ENCODE data around the gene COBLL1.

The COBLL1 gene

DNA sequence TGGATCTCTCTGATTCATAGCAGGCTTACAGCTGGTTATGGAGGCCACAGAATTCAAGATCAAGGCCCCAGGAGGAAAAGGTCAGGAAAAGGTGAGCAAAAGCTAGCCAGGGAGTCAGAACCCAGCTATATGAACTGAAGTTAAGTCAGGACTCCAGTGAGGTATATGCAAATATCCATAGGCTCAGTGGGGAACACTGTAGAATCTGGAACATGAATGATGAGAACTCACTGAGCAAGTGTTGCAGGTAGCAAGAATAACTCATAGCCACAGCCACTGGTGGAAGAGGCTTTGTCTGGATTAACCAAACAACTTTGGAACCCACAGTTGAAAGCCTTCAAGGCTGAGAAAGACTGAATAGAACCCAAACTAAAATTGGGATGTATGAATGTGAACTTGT lies 24.7 kb downstream of the COBLL1 start:
- DNase-seq = no peak

DNA sequence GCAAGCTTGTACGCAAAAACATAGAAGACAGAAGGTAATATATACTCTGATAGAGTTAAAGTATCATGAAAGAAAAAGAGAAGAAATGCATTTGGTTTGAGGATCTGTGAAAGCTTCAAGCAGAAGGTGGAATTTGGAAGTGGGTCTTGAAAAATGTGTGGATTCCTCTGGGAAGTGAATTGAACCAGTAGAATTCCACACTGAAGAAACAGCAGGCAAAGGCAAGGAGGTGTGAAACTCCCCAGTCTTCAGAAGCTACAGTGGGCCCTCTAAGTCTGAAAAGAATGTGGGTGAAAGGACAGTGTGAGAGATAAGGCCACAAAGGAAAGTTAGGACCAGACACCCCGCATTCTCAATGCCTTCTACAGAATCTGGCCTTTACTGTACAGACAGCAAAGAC lies 25.6 kb downstream of the COBLL1 start:
- DNase-seq = no peak

DNA sequence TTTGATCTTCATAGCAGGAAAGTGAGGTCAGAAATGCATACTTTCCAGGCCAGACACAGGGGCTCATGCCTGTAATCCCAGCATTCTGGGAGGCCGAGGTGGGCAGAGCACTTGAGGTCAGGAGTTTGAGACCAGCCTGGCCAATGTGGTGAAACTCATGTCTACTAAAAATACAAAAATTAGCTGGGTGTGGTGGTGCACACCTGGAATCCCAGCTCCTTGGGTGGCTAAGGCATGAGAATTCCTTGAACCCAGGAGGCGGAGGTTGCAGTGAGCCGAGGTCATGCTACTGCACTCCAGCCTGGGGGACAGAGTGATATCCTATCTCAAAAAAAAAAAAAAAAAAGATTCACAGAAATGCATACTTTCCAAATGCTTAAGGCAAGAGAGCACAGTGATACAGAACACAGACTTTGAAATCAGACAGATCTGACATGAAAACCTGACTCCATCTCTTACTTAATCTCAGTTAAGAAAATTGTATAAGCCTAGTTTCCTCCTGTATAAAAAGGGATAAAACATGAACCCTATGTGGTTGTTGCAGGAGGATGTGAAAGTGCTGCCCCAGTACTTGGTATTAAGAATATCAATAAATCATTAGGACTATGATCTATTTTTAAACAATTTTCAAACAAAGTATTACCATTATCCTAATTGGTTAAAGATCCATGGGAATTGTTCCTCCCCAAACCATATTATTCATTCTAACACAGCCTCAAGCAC lies 26.4 kb downstream of the COBLL1 start:
- DNase-seq = no peak

DNA sequence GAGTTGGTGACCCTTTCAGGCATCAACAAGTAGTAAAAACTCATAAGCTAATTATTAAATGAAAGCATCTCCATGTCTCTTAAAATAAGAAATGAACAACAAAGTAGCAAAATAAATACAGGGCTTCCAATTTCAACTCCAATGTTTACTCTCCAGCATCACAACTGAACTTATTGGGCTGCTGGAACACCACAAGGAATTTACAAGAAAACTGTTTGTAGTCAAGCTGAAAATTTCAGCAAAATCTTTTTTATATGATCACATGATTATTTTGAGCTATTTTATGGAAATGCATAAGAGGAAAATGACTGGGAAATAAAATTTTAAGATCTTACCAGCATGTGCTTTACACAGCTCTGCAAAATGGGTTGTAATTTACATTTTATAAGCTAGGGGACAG lies 28.1 kb downstream of the COBLL1 start:
- no peak for DNase-seq

DNA sequence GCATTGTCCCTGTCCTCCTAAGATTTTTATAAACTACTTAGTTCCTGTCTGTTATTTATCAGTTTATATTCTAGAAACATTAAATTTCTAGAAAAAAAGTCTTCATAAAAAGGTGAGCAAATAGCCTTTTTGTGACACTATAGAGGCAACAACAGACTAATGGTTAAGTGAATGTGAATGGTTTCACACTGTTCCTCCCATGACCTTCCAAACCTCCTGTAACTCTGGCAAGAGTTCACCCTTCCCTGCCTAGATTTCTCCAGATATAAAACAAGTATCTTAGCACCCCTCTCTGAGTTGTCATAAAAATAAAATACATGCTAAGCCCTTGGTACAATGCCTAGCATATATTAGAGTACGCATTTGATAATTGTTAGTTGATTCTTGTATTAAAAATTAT lies 29.2 kb downstream of the COBLL1 start:
- DNase-seq = no peak

DNA sequence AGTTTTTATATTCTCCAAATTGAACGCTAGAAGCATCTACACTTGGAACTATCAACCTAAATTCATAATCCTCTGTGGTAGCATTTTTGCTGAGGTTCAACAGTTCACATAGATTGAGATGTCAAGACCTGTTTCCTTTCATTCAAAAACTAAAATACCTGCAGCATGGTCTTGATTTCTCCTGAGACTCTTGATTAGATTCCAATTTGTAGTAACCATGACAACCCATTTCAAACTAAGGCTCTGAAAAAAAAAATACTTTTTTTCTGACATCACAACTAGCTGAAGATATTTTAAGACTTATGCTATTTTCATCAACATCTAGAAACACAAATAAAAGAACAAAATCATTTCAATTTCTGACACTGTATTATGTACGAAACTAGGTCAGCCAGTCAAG lies 29.8 kb downstream of the COBLL1 start:
- DNase-seq = no peak

DNA sequence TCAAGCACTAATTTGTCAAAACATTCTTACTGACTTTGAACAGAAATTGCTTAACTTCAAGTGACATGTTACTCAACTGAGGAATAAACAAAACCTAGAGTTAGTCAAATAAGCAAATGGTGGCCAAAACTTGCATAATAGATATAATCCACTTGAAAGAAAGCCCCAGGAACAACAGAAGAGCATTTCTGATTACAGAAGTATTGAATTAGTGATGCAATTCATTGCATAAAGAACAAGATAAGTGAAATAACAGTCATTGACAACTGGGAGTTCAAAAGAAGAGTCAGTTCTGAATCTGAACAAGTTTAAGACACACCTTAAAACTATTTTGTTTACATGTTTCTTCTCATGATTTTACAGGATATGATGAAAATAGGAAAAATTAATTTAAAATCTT lies 30.8 kb downstream of the COBLL1 start:
- no peak for DNase-seq

DNA sequence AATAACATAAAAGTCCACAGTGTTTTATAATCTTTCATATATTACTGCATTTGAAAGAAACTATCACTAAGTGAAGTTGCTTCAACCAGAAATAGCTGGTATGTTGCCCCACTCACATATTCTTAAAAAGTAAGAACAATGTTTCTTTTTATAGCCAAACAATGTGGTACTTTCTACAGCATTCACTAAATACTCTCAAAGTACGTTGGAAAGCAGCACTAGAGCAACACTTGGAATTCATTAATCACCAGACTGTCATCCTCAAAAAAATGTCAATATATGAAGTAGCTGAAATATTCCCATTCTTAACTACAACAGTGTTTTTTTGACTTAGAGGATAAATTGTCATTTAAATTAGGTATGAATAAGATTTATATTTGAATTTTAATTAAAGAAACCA lies 32.8 kb downstream of the COBLL1 start:
- DNase-seq = no peak

DNA sequence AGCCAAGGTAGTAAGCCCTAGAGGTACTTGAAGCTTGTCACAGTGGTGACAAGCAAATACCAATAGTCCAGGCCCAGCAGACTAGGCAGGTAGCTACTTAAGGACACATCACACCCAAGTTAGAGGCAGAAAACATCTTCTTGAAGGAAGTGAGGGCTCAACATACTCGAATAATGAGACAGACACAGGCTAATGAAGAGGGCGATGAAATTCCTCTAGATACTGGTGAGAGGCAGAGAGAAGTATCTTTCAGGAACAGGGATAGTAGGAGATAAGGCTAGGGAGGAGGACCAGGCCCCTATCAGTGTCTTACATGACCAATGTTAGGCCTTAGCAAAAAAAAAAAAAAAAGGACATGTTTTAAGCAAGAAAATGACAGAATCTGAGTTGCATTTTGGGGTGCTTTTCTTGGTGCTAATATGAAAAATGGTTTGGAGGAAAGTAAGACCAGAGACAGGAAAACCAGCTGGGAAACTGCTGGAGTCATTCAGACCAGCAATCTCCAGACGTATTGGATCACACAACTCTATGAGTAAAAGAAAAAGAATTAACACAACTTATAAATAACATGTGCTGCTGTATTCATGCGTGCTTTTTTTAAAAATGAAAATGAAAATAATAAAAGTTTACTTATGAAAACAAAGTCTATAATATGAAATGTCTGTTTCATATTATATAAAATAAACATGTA lies 37.7 kb downstream of the COBLL1 start:
- DNase-seq = no peak

DNA sequence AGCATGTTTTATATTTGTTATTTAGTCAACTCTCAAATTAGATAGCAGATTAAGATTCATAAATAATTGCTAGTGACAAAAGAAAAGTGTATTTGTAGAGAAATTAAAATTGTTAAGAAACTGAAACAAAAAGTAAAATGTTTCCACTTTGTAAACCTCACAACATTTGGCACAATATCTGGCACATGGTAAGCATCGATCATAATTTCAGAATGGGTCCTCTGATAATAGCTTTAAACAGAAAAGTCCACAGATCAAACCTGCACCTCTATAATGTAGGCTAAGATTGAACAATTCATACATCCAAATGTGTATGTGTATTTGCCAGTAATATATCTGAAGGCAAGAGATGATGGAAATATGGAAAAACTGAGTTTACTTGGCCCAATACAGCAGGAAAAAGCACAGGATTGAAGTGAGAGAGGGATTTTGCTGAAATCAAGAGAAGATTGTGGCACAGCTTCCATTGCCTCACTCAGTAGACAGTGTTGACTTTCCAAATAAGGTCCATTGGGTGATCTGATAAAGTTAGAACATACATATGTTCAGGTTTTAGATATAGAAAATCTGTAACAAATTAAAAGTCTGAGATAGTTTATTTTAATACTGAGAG lies 39.4 kb downstream of the COBLL1 start:
- no peak for DNase-seq

DNA sequence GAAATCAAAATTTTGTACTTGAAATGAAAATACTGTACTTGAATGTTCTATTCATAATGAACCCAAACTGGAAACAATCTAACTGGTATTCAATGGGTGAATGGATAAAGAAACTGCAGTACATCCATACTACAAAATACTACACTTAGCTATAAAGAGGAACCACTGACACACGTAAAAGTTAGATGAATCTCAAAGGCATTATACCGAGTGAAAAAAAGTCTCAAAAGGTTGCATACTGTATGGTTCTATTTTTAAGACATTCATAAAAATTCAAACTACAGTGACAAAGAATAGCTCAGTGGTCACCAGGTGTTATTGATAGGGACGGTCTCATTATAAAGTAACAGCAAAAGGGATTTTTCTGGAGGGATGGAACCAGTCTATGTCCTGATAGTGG lies 41.1 kb downstream of the COBLL1 start:
- DNase-seq = no peak

DNA sequence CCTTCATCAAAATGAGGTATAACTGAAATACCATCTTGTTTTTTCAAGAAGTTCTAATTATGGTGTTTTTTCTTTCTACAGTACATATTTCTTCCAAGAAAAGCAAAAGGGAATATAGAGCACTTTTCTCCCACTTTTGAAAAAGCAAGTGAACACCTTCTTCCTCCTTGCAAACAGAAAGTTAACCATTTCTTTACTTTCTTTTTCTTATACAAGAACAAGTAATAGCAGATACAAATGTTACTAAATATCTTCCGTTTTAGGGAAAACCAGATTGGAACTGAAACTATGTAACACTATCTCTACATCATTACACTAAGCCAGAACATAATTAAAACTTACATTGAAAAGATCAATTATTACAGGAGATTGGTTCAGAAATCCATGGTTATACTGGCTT lies 44.0 kb downstream of the COBLL1 start:
- DNase-seq = no peak

DNA sequence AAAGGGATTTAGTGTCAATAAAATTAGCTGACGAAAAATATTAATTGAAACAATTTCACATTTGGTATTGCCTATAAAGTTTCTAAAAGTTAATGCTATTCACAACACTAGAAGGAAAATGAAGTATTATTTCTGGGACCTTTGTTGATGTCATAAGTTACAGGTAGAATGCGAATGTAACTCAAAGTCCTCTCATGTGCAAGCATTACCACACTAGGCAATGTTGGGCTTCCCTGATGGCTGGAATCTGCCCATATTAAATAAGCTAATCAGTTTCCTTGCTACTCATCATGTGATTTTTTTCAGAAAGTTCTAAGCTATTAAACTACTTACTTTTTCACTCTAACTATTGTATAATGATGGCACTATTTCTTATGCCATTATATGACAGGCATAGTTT lies 44.6 kb downstream of the COBLL1 start:
- no peak for DNase-seq

DNA sequence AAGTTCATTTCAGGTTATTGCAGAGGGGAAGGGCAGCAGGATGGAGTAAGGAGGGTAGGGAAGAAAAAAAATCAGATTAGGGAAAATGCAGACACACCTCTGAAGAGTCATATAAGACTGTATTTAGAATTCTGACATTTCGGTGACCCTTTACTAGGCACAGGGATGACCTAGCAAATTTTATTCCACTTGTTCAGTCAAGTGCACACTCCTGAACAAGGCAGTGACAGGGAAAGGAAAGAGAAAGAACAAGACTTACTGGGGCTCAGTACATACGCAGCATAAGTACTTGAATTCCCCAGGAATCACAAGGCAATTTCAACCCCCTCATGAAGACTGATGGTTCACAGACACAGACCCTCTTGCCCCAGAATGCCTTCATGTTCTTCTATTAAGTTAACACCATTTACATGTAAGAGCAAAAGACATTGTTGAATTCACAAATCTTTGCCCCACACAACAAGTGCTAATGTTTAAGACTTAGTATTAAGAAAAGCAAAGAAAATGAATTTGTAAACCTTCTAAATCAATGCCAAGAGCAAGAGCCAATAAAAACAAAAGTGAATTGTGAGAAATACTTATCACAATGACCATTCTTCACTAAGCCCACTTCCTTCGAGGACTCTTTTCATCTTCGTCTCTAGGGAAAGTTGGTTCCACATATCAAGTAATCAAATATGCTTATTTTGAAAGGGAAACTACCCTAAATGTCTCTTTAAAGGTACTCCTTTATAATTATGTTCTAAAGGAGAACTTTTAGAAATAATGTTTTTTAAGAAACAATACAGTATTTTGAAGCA lies 47.0 kb downstream of the COBLL1 start:
- no peak for DNase-seq

DNA sequence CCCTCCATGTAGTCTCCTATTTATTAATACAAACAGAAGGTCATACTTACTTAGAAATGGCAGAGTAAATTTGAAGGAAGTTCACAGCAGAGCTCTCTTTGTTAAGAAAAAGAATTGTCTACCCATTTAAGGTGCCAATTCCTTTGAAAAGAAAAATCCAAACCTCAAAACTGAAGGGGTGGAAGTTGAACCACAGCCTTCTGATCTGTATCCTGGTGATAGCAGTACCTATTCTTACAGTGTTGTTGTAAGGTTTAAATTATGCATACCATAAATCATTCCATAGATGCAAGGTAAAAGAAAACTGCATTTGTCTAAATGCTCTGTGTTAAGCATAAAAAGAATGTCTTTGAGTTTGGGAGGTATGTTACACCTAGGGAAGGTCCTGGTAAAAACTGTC lies 47.6 kb downstream of the COBLL1 start:
- no peak for DNase-seq

DNA sequence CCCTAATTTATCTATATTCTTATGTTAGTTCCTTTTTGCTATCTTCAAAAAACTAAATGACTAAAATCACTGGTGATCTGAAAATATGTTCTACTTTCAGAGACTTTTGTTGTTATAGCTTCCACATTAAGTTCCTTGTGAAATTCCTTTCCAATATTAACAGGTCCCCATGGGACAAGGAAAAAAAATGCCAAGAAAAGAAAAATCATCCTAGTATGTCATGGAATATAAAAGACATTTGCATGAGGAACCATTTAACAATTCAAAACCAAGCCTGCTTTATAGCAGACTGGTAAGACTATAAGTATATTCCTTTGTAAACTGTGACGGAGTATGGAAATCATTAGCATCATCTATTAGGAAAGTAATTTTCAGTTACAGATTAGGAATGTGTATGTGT lies 48.1 kb downstream of the COBLL1 start:
- no peak for DNase-seq

DNA sequence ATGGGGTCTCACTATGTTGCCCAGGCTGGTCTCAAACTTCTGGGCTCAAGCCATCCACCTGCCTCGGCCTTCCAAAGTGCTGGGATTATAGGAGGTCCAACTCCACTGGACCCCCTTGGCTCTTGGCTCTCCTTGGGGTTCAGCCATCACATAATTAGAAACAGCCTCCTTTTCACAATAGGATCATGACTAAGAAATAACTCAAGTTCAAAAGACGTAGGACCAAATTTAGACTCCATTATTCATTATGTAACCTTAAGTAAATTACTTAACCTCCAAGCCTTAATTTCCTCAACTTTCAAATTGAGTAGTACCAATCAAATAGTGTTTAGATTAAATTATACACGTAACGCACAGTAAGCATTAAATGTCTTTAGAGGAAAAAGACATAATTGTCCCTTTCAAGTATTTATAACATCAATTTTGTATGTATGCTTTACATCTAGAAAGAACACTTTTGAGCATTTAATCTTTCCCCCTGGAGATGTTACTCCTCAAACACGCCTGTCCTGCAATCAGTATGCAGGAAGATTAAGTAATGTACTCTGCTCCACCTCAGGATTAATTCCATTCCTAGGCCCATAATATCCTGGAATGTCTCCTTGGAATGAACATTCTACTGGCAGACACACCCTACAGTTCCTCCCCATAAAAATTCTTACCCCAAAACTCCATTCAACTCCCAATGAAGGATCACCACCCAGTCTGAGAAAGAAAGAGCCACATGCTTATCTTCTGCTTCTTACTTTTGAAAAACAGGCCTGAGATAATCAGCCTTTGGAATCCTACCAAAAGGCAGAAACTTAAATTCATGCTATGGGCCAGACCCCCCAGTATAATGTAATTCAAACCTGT lies 49.1 kb downstream of the COBLL1 start:
- DNase-seq = no peak

DNA sequence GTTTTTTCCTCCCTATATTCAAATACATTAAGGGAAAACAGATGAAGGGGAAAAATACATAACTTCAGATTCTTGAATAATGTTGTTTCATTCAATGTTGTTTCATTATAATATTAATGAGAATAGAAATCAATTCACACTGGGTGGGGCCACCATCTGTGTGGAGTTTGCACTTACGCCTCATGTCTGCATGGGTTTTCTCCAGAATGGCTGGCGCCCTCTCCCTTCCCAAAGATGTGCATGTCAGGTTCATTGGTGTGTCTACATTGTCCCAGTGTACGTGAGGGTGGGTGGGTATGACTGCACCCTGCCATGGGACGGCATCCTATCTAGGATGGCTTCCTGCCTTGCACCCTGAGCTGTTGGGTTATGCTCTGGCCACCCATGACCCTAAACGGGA lies 51.7 kb downstream of the COBLL1 start:
- DNase-seq = no peak

DNA sequence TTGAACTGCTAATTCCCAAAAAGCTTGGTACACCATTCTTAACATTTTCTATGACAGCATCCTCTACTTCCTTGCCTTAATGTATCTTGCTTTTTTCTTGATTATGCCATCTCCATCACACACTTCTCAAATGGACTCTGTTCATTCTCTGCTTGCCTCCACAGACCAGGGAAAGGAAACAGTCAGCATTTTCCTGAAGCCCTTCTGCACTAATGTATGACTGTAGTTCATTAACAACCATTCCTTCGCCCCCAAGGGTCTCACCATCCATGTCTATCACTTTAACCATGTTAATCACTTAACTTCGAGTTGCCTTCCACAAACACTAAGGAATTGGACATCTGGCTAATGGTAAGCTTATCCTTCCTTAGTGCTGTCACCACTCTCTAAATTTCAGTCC lies 54.8 kb downstream of the COBLL1 start:
- no peak for DNase-seq

DNA sequence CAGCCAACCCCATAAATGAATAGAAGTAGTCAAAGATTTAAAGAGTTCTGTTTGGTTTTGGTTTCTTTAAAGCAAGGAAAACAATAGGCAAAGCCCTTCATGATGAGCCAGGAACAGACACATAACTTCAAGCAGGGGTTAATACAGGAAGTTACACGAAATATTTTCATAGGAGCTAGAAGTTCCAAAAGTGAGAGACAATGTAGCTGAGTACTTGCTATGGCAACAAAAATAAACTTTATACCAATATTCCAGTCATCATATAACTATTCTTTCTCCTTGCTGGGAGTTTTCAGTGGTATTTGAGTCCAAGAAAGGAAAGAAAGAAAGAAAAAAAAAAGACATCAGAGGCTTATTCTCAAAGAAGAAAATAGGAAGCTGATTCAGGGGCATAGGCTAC lies 56.2 kb downstream of the COBLL1 start:
- no peak for DNase-seq

DNA sequence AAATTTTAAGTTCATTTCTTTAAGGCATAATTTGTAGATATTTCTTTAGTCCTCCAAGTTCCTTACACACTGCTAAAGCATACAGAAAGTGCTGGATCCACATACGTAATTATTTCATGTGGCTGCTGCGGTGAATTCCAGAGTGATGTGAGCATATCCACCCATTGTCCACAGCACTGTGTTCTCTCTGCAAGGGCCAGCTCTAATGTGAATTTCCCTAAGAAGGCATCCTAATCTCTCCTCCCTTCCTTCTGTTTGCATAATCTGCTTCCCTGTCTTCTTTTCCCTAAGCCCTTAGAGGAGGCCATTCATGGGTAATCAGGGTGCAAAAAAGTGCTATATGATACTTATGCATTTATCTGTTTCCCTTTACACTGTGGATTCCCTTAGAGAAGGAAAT lies 57.2 kb downstream of the COBLL1 start:
- no peak for DNase-seq

DNA sequence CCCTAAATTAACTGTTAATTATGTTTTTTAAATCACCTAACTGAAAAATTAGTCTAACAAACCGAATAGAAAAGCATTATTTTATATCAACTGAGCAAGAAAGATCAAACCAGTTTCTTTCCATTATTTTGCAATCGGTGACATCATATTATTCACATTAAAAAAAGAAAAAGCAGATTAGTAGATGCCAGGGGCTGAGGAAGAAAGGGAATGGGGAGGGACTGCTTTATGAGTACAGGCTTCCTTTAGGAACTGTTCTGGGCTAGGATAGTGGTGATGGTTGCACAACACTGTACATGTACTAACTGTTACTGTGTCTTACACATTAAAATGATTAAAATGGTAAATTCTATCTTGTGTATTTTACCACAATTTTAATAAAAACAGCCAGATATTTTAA lies 59.3 kb downstream of the COBLL1 start:
- DNase-seq = no peak

DNA sequence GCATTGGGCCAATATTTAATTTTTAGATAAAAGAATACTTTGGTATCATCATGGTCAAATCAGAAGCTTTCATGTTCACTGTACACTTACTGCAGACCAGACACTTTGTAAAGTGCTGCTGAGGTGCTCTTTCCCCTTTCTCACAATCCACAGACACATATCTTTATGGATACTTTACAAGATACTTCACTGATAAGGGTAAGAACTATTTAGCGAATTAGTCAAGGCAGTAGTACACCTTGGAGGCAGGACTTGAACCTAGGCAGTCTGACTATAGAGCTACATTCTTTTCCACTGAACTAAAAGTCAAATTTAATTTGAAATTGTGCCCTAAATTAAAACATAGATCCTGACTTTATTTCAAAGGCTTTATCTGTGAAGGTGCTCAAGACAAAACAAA lies 60.2 kb downstream of the COBLL1 start:
- DNase-seq = no peak
